NCI-H2196 treated with DMSO at 0.1 percent for 48 hours (cell line): ENCODE data around the gene CHML.

Experiments used
- DNase-seq: peaks from one replicate; lab custom pipeline; 2025; ENCODE audit not compliant: unreplicated experiment; lab: John Stamatoyannopoulos, UW

CHML gene

DNA sequence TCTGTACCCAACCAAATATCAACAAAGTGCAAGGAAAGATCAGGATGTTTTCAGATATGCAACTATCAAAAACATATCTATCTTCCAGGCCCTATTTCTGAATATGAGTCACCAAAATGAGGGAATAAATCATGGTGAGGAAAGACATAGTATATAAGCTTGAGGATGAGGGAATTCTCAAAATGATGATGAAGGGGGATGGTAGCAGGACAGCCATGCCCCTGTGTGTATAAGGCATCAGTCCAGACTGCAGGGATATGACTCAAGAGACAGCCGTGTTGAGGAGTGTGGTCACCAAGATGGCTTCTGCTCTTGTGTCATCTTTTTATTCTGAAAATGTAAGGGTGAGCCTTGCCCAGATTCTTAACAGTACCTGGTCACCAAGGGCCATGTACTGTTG is 7.5 kb upstream of the CHML start:
- no peak for DNase-seq

- no peak for DNase-seq
Measured at GRCh38 chr1:241646201-241646600, 6.0 kb upstream of the CHML start.

GRCh38 chr1:241645199-241645598 is 5.0 kb upstream of the CHML start:
- no peak for DNase-seq

DNA sequence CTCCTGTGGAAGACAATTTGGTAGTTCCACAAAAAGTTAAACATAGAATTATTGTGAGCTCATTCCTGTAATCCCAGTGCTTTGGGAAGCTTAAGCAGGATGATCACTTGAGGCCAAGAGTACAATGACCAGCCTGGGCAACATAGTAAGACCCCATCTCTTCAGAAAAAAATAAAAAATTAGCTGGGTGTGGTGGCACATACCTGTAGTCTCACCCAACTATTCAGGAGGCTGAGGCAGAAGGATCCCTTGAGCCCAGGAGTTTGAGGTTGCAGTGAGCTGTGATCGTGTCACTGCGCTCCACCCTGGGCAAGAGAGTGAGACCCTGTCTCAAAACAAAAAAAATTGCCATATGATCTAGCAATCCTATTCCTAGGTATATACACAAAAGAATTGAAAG is 4.1 kb upstream of the CHML start:
- no peak for DNase-seq

DNA sequence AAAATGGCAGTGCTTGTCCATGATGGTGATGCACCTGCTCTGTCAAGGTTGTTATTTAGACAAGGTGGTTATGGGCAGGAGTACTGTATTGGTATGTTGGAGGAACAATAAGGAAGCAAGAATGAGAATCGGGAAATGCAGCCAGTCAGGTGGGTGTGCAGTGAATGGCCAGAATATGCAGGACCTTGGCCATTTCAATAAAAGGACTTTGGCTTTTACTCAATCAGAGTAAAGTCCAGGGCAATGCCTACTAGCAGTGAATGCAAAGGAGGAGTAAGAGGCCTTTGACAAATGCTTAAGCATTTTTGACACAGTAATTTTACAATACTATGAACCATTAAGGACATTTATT is 2.4 kb upstream of the CHML start:
- DNase-seq: no peak

- DNase-seq: no peak
Measured at GRCh38 chr1:241641773-241642592, 1.8 kb upstream of the CHML start.

GRCh38 chr1:241640867-241641622 is 876 bp upstream of the CHML start:
- DNase-seq: no peak

- DNase-seq: no peak
Measured at GRCh38 chr1:241639623-241640148, 483 bp downstream of the CHML start.

DNA sequence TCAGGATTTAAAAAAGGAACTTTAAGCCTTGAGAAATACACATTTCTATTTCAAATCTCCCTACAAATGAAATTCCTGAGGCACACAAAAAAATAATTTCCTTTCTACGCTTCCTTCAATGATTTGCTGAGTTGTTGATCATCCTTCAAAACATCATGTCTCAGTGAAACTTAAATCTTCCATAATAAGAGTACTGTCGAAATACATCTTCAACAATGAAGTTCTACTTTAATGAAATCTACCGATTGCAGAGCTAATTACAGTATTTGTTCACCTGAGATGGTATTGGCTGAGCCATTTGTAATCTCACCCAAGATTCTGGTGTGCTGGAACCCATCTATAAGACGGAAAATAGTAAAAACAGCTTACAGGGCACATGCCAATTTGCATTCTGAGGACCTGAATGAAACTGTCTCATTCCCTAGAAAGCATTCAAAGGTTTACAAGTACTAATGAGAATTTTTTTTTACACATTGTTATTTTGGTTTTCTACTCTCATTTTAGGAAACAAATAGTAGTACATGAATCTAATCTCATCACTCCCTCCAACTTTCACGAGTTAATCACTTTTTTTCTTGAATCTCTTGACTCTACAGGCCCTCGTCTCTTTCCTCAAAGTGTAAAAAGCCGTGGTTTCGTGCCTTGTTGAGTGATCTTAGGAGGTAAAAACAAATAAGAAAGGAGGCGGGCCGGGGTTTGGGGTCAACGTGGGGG is 1.1 kb downstream of the CHML start:
- DNase-seq: no peak

- DNase-seq: no peak
Measured at GRCh38 chr1:241638099-241638682, 2.0 kb downstream of the CHML start.

DNA sequence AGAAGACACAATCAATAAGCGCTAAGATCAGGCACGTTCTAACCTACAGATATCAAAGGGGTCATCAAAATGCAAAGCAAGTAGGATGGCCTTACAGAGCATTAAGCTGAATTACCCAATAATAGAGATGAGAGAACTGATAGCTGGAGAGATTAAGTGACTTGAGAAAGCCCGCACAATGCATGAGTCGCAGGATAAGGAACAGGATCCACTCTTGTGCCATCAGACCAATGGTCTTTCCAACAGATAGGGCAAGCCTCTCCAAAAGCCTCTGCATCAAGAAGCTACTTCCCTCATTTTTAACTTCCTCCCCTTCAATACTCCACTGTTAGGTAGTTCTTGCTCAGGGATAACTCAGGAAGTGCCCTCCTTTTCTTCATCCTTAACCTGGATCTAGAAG is 2.6 kb downstream of the CHML start:
- no peak for DNase-seq

- no peak for DNase-seq
Measured at GRCh38 chr1:241637046-241637590, 3.1 kb downstream of the CHML start.

- DNase-seq: no peak
Measured at GRCh38 chr1:241636291-241636690, 3.9 kb downstream of the CHML start.

DNA sequence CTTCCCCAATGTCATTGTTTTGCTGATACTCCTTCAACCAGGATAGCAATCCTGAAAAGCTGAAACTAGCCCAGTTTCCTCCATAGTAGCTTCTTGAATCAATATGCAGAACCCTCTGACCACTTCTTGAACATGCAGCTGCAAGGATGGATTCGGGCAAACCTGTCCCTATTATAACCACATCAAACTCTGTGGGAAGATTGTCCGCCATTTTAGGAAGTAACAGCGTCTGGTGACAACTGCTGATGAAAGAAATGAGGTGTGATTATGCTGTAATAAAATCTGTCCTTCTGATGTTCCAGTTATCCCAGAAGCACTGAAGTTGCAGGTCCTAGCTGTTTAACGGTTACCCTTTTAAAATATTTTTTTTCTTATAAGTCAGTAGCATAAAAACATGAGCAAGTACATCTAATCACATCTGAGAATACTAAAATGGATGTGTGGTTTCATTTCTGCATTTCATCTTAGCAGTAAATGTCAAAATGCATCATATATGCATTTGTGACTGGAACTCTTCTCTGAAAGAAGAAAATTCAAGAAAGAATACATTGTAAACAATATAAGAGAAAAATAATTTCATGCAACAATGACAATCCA is 4.5 kb downstream of the CHML start:
- DNase-seq: no peak

GRCh38 chr1:241632987-241633386 is 7.2 kb downstream of the CHML start:
- DNase-seq: no peak

DNA sequence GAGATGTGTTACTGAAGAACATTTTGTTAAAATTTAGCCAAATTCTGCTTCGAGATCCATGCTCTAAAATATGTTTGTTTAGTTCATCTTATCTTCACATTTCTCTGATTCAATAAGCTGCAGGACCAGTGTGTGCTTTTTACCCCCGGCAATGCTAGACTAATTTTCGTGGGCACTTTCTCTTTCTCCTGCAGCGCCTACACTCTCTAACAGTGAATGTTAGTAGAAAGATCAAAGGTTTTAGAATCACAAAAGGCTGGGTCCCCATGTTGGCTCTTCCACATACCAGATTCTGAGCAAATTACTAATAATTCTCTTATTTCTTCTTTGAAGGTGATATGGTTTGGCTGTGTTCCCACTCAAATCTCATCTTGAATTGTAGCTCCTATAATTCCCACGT is 8.5 kb downstream of the CHML start:
- DNase-seq: no peak

- DNase-seq: no peak
Measured at GRCh38 chr1:241630899-241631298, 9.3 kb downstream of the CHML start.

DNA sequence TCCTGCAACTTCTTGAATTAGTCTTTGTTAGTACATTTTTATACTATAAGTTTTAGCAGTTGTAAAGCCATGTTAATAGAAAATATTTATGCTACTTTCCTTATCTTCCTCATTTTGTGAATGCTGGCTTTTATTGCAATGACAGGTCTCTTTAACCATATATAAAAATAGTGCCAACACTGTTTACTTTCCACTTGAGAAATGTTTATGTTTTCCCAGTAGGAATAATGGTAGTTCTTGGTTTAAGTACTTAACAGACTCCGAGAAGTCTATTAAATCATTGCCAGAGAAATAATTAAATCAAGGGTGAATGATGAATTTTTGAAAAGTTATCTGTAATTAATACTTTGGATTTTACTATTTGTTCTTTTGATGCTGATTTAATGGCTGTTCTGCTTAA is 9.7 kb downstream of the CHML start:
- DNase-seq: no peak

DNA sequence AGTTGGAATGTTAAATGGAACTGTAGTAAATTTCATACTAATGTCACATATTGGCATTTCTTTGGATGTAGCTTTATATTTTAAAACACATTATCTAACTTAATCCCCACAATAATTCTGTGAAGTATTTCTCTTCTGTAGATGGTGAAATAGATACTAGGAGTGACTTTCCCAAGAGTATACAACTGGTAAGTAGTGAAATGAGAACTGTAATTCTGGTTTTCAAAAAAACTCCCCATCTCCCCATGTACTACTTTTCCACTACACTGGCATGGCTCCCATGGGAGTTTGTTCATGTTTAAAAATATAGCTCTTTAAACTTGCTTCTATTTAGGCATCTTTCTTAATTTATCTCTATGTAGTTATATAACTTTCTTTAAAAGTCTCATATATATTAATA is 10.2 kb downstream of the CHML start:
- DNase-seq: no peak

- peak; percentile 2 for DNase-seq
Measured at GRCh38 chr1:241627453-241628259, 12.5 kb downstream of the CHML start.
